GM12874 (cell line): Measurements from ENCODE around the gene SHISA9.

Source experiments
- CTCF ChIP-seq: IDR thresholded peaks from 2 replicates; pipeline ENCODE4 v1.5.1; 2011; ENCODE audit warnings: low read depth, mild to moderate bottlenecking, control low read depth, low read length, moderate library complexity; ENCODE audit not compliant: insufficient read depth

Gene SHISA9

GRCh38 chr16:12901597-12902461, at the start of gene SHISA9:
SHISA9 (plus strand) TSS chr16:12901598.
- no peak for TF ChIP-seq CTCF

GRCh38 chr16:12853972-12854371, 47.4 kb upstream of the SHISA9 start:
- TF ChIP-seq CTCF, result no peak

GRCh38 chr16:12862327-12862726, 39.1 kb upstream of the SHISA9 start:
- no peak for TF ChIP-seq CTCF

- TF ChIP-seq CTCF, result no peak
Measured at GRCh38 chr16:12862941-12863340, 38.5 kb upstream of the SHISA9 start.

- TF ChIP-seq CTCF, result no peak
Measured at GRCh38 chr16:12866981-12867551, 34.3 kb upstream of the SHISA9 start.

- no peak for TF ChIP-seq CTCF
Measured at GRCh38 chr16:12868169-12868568, 33.2 kb upstream of the SHISA9 start.

GRCh38 chr16:12868788-12869187, 32.6 kb upstream of the SHISA9 start:
- TF ChIP-seq CTCF, result no peak
